Effector memory CD8-positive, alpha-beta T cell (primary cell): ENCODE results near the gene WFDC6.

Experiments used
- ATAC-seq: fragments of 150-1000 bp; cut with Tn5 transposase; replicated peaks from 2 replicates; pipeline ENCODE4 v1.10.0; 2021; ENCODE audit warnings: mild to moderate bottlenecking, moderate library complexity
- DNase-seq, 3 experiments: peaks; one replicate each; pipeline ENCODE4 v3.0.0; 2021
- H3K27ac Mint-ChIP-seq, 2 donors: one replicate each; pipeline ENCODE4 v1.8.0; 2022; ENCODE audit warnings: mild to moderate bottlenecking in 2 of 2, mixed read lengths in 2 of 2, moderate library complexity in 2 of 2
- H3K27me3 Mint-ChIP-seq, 2 donors: one replicate each; pipeline ENCODE4 v1.8.0; 2022; ENCODE audit warnings: mixed read lengths in 2 of 2
- H3K36me3 Mint-ChIP-seq: one replicate; pipeline ENCODE4 v1.8.0; 2022; ENCODE audit warnings: mild to moderate bottlenecking, moderate library complexity, mixed read lengths; ENCODE audit not compliant: insufficient read depth
- H3K4me1 Mint-ChIP-seq, 2 donors: one replicate each; pipeline ENCODE4 v1.8.0; 2022; ENCODE audit warnings: low read depth in 2 of 2, mixed read lengths in 2 of 2
- H3K4me3 Mint-ChIP-seq, 2 donors: one replicate each; pipeline ENCODE4 v1.8.0; 2022; ENCODE audit warnings: mild to moderate bottlenecking in 2 of 2, mixed read lengths in 2 of 2, moderate library complexity in 2 of 2
- H3K9me3 Mint-ChIP-seq, 2 donors: one replicate each; pipeline ENCODE4 v1.8.0; 2022; ENCODE audit warnings: mixed read lengths in 2 of 2

Gene WFDC6

DNA sequence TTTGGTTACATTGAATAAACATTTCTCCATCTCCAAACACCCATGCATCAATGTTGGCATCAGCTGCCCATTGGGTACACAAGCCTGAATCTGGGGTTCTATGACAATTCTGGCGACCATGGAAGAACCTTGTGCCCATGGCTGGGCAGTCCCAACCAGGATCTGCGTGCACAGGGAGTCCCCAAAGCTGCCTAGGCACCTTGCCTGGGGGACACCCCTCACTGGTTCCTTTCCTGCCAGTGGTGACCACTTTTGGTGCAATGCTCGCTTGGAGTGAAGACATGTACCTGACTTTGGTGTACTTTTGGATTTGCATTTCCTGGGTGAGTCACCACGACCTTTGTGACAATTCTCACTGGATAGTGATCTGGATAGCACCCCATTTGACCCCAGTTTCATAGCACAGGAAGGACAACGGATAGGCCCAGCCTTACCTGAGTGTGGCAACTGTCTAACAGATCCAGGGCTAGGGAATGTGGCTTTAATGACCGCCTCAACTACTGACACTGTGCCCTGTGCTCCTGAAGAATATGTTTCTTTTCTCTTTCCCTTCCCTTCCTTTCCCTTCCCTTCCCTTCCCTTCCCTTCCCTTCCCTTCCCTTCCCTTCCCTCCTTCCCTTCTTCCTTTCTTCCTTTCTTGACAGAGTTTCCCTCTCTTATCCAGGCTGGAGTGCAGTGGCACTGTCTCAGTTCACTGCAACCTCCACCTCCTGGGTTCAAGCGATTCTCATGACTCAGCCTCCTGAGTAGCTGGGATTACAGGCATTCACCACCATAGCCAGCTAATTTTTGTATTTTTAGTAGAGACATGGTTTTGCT is 31.0 kb downstream of the WFDC6 start:
- H3K4me1 Mint-ChIP-seq, result no peaks in the 10 kb centered on the region
- no peak overlapping the region for H3K4me3 Mint-ChIP-seq
- H3K27ac Mint-ChIP-seq, result no peak overlapping the region
- H3K27me3 Mint-ChIP-seq, result peaks cover 50 to 91% of the 10 kb centered on the region in 2 donors
- H3K36me3 Mint-ChIP-seq, result no peaks in the 10 kb centered on the region
- no peaks in the 10 kb centered on the region for H3K9me3 Mint-ChIP-seq
- ATAC-seq, result no peak
- DNase-seq, result no peak

DNA sequence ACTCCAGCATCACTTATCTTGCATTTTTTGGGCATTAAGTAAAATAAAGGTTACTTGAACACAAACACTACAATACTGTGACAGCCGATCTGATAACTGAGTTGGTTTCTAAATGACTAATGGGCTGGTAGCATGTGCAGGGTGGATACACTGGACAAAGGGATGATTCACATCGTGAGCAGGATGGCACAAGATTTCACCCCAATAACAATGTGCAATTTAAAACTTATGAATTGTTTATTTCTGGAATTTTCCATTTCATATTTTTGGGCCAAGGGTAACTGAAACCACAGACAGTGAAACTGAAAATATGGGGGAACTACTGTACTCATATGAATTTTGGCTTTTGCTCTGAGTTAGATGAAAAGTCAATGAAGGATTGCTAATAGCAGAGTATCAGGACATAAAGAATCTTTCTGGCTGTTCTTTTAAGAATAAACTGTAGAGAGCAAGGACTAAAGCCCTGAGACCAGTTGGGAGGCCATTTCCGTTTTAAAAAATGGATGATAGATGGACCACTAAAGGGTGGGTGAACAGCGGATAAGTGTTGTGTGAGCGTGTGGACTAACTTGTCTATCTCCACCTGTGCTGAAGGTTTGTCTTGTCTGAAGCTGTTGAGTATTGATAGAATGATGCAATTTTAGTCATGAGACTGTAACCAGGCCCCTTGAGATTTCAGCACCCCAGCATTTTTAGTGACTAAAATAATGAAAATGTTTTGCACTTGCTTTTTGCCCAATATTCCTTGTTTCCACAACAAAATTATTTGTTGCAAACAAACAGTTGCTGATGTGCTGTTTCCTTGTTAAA is 32.1 kb downstream of the WFDC6 start:
- Mint-ChIP-seq H3K27me3 (peaks cover 47 to 88% of the 10 kb centered on the region in 2 donors), H3K4me3 (no peak overlapping the region), H3K36me3 (no peaks in the 10 kb centered on the region), H3K9me3 (no peaks in the 10 kb centered on the region), H3K27ac (no peak overlapping the region), H3K4me1 (no peaks in the 10 kb centered on the region)
- no peak for DNase-seq
- ATAC-seq, result no peak

DNA sequence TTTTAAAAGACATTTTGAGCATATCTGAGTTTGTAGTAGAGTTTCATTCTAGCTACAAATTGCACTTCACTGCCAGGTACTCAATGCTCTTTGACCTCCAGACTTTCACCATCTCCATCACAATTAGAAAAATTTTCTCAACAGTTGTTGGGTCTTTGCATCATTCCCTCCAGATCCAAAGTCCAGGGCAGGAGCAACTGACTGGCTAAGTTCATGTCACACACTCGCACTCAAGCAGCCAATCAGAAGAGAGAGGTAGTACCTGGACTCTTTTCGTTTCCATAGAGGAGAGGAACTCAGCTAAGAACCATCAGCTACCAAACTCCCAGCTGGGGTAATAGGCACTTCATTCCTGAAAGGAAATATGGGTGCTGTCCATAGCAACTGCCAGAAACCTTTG is 32.9 kb downstream of the WFDC6 start:
- Mint-ChIP-seq H3K27me3 (peaks cover 44 to 87% of the 10 kb centered on the region in 2 donors), H3K4me3 (no peak overlapping the region), H3K27ac (no peak overlapping the region), H3K36me3 (no peaks in the 10 kb centered on the region), H3K4me1 (no peaks in the 10 kb centered on the region), H3K9me3 (no peaks in the 10 kb centered on the region)
- ATAC-seq (no peak), DNase-seq (no peak)

GRCh38 chr20:45503403-45503802 is 35.9 kb downstream of the WFDC6 start:
- Mint-ChIP-seq H3K9me3 (no peaks in the 10 kb centered on the region), H3K36me3 (no peaks in the 10 kb centered on the region), H3K4me3 (no peak overlapping the region), H3K27me3 (peaks cover 60 to 87% of the 10 kb centered on the region in 2 donors), H3K4me1 (no peaks in the 10 kb centered on the region), H3K27ac (no peak overlapping the region)
- no peak for ATAC-seq
- no peak for DNase-seq

DNA sequence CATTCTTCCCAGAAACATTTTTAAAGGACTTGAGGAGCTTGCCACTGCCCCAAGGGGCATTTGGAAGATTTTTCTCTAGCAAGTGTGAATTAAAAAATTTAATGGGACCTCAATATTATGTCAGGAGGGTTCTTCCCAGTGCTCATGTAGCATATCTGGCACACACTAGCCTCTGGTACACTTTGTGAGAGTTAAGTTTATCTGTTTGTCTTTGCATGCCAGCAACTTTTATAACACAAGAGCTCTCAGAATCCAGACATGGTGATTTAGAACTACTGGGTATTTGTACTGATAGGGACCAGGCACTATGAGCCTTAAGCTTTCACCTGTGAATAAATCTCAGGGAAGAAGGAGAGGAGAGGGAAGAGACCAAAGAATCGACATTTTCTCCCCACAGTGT is 36.7 kb downstream of the WFDC6 start:
- H3K4me1 Mint-ChIP-seq, result no peaks in the 10 kb centered on the region
- no peaks in the 10 kb centered on the region for H3K36me3 Mint-ChIP-seq
- H3K4me3 Mint-ChIP-seq, result no peak overlapping the region
- H3K9me3 Mint-ChIP-seq, result no peaks in the 10 kb centered on the region
- no peak overlapping the region for H3K27ac Mint-ChIP-seq
- no peak for ATAC-seq
- DNase-seq, result no peak
- peaks cover 55 to 84% of the 10 kb centered on the region in 2 donors for H3K27me3 Mint-ChIP-seq

GRCh38 chr20:45501600-45501999 is 37.7 kb downstream of the WFDC6 start:
- Mint-ChIP-seq H3K4me1 (no peaks in the 10 kb centered on the region), H3K9me3 (no peaks in the 10 kb centered on the region), H3K27ac (no peak overlapping the region), H3K36me3 (no peaks in the 10 kb centered on the region), H3K27me3 (peaks cover 50 to 83% of the 10 kb centered on the region in 2 donors), H3K4me3 (no peak overlapping the region)
- ATAC-seq (no peak), DNase-seq (no peak)

- Mint-ChIP-seq H3K36me3 (no peaks in the 10 kb centered on the region), H3K4me3 (no peak overlapping the region), H3K9me3 (no peaks in the 10 kb centered on the region), H3K4me1 (no peaks in the 10 kb centered on the region), H3K27ac (no peak overlapping the region), H3K27me3 (peaks cover 46 to 77% of the 10 kb centered on the region in 2 donors)
- DNase-seq (no peak), ATAC-seq (no peak)
Observed at GRCh38 chr20:45500022-45500421, 39.3 kb downstream of the WFDC6 start.

DNA sequence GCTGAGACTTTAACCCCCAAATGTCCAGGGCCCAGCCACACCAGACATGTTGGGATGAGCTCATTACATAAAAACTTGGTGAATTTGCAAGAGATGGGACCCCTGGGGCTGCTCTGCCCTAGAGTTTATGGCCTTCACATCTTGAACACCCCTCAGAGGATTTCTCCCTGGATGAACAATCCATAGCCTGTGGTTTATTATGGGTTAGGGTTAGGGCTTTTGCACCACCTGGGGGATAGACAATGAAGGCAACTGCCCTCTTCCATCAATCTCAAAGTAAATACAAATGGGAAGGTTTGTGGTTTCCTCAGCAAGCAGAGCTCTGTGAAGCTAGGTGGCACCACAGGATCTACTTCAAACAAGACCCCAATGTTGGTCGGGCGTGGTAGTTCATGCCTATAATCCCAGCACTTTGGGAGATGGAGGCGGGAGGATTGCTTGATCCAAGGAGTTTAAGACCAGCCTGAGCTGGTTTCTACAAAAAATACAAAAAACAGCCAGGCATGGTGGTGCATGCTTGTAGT is 41.2 kb downstream of the WFDC6 start:
- no peak for ATAC-seq
- no peak for DNase-seq
- H3K27ac Mint-ChIP-seq, result no peak overlapping the region
- no peaks in the 10 kb centered on the region for H3K36me3 Mint-ChIP-seq
- H3K4me1 Mint-ChIP-seq, result no peaks in the 10 kb centered on the region
- peaks cover 45 to 66% of the 10 kb centered on the region in 2 donors for H3K27me3 Mint-ChIP-seq
- H3K4me3 Mint-ChIP-seq, result no peak overlapping the region
- H3K9me3 Mint-ChIP-seq, result no peaks in the 10 kb centered on the region

DNA sequence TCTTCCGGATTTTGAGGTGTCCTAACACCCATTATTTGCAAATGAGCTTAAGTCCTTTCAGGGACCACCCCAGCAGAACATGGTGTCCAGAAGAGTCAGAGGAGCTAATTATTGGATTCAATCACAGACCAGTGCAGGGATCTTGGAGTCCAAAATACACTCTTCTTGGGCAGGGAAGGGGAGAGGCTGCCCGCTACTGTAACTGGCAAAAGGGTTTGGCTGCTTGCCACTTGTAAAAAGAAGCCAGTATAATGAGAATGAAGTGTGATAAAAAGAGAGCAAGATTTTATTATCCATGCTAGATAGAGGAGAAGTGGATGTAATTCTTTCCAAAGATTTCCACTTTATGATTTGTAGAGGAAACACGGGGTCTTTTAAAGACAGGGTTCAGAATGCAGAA is 43.1 kb downstream of the WFDC6 start:
- H3K4me1 Mint-ChIP-seq, result no peaks in the 10 kb centered on the region
- H3K4me3 Mint-ChIP-seq, result no peak overlapping the region
- no peak for ATAC-seq
- no peak for DNase-seq
- no peak overlapping the region for H3K27ac Mint-ChIP-seq
- H3K36me3 Mint-ChIP-seq, result no peaks in the 10 kb centered on the region
- H3K27me3 Mint-ChIP-seq, result peaks cover 41 to 73% of the 10 kb centered on the region in 2 donors
- no peaks in the 10 kb centered on the region for H3K9me3 Mint-ChIP-seq

- H3K9me3 Mint-ChIP-seq, result no peaks in the 10 kb centered on the region
- no peak overlapping the region for H3K4me3 Mint-ChIP-seq
- no peaks in the 10 kb centered on the region for H3K36me3 Mint-ChIP-seq
- ATAC-seq (no peak), DNase-seq (no peak)
- no peaks in the 10 kb centered on the region for H3K4me1 Mint-ChIP-seq
- no peak overlapping the region for H3K27ac Mint-ChIP-seq
- H3K27me3 Mint-ChIP-seq, result peaks cover 35 to 71% of the 10 kb centered on the region in 2 donors
Observed at GRCh38 chr20:45495501-45495941, 43.8 kb downstream of the WFDC6 start.

- H3K4me3 Mint-ChIP-seq, result no peak overlapping the region
- no peak for ATAC-seq
- no peak for DNase-seq
- no peak overlapping the region for H3K27ac Mint-ChIP-seq
- no peaks in the 10 kb centered on the region for H3K4me1 Mint-ChIP-seq
- peaks cover 43 to 68% of the 10 kb centered on the region in 2 donors for H3K27me3 Mint-ChIP-seq
- H3K36me3 Mint-ChIP-seq, result no peaks in the 10 kb centered on the region
- no peaks in the 10 kb centered on the region for H3K9me3 Mint-ChIP-seq
Observed at GRCh38 chr20:45489083-45489531, 50.2 kb downstream of the WFDC6 start.

DNA sequence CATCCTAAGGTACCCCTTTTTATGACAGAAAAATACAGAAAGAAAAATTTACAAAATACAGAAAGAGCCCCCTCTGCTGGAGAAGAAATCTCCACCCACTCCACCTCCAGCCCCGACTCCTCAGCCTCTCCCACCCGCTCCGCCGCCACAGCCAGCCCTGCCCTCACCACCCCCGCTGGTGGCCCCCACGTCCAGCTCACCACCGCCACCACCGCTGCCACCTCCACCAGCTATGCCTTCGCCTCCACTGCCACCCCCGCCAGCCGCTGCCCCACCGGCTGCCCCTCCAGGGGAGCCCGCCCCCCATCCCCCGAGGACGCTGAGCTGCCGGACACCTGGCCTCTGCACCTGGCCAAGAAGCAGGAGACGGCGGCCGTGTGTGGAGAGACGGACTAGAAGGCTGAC is 52.0 kb downstream of the WFDC6 start:
- Mint-ChIP-seq H3K4me1 (no peaks in the 10 kb centered on the region), H3K27me3 (peaks cover 47 to 63% of the 10 kb centered on the region in 2 donors), H3K4me3 (no peak overlapping the region), H3K27ac (no peak overlapping the region), H3K9me3 (no peaks in the 10 kb centered on the region), H3K36me3 (no peaks in the 10 kb centered on the region)
- DNase-seq, result no peak
- ATAC-seq, result no peak

DNA sequence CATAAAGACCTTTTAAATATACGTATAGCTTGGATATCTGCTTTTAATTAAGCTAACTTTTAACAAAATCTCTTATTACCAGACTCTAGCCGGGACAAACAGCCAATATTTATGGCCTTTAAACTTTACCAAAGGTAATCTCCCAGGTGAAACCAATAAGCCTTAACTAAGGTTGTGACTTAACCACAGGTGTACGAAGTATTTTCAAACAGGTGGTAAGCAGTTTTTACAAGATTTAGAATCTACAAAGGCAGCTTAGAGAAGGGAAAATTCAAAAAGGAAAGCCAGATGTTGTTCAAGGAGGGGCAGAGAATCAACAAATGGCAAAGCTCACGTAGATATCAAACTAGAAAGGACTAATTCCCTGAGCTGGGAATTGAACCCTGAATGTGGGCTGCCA is 53.9 kb downstream of the WFDC6 start:
- H3K27me3 Mint-ChIP-seq, result peaks cover 58 to 66% of the 10 kb centered on the region in 2 donors
- DNase-seq (no peak), ATAC-seq (no peak)
- H3K4me3 Mint-ChIP-seq, result no peak overlapping the region
- H3K27ac Mint-ChIP-seq, result no peak overlapping the region
- no peaks in the 10 kb centered on the region for H3K36me3 Mint-ChIP-seq
- H3K4me1 Mint-ChIP-seq, result no peaks in the 10 kb centered on the region
- no peaks in the 10 kb centered on the region for H3K9me3 Mint-ChIP-seq
